Neural progenitor cell (in vitro differentiated cells): ENCODE measurements around the gene CNTD1. TPM values are rescaled to one million over a fixed set of nuclear protein-coding genes. Genes with fewer than 3 reads are reported as not detected.

ENCODE experiments used
- DNase-seq: peaks from one replicate; pipeline ENCODE4 v3.0.0-alpha.2; 2016; ENCODE audit warnings: low spot score
- H2AFZ ChIP-seq: fragments of 200-600 bp; sonication (generic); replicated peaks from 2 replicates; pipeline ENCODE4 v1.6.1; 2016; ENCODE audit warnings: antibody characterized with exemption
- H3F3A ChIP-seq: fragments of 200-600 bp; sonication (generic); 2 replicates; pipeline ENCODE4 v1.6.1; 2016; ENCODE audit warnings: antibody characterized with exemption, low read depth
- H3K27ac ChIP-seq: fragments of 200-600 bp; sonication (generic); 2 replicates; pipeline ENCODE4 v1.5.1; 2016; ENCODE audit warnings: mild to moderate bottlenecking
- H3K27me3 ChIP-seq: fragments of 200-600 bp; sonication (generic); 2 replicates; pipeline ENCODE4 v1.6.1; 2016; ENCODE audit warnings: mild to moderate bottlenecking, moderate library complexity
- H3K36me3 ChIP-seq: fragments of 200-600 bp; sonication (generic); 2 replicates; pipeline ENCODE4 v1.5.1; 2016
- H3K4me1 ChIP-seq: fragments of 200-600 bp; sonication (generic); 2 replicates; pipeline ENCODE4 v1.6.1; 2016; ENCODE audit warnings: mixed run types
- H3K4me2 ChIP-seq: fragments of 200-600 bp; sonication (generic); 2 replicates; pipeline ENCODE4 v1.6.1; 2016
- H3K4me3 ChIP-seq: fragments of 200-600 bp; sonication (generic); 2 replicates; pipeline ENCODE4 v1.5.1; 2016
- H3K79me2 ChIP-seq: fragments of 200-600 bp; sonication (generic); 2 replicates; pipeline ENCODE4 v1.6.1; 2016; ENCODE audit warnings: low read depth
- H3K9ac ChIP-seq: fragments of 200-600 bp; sonication (generic); 2 replicates; pipeline ENCODE4 v1.6.1; 2016
- H3K9me3 ChIP-seq: fragments of 200-600 bp; sonication (generic); 2 replicates; pipeline ENCODE4 v1.5.1; 2016; ENCODE audit warnings: low read depth
- H4K20me1 ChIP-seq: fragments of 200-600 bp; sonication (generic); 2 replicates; pipeline ENCODE4 v1.6.1; 2016; ENCODE audit warnings: low read depth
- H3K27ac Mint-ChIP-seq: 3 replicates; pipeline ENCODE4 v1.8.0; 2021; ENCODE audit warnings: mixed read lengths
- H3K27me3 Mint-ChIP-seq: 2 replicates; pipeline ENCODE4 v1.8.0; 2022; ENCODE audit warnings: low read depth, mild to moderate bottlenecking, inconsistent platforms, moderate library complexity, mixed read lengths; ENCODE audit not compliant: insufficient read depth
- H3K36me3 Mint-ChIP-seq: 3 replicates; pipeline ENCODE4 v1.8.0; 2021; ENCODE audit warnings: mixed read lengths
- H3K4me1 Mint-ChIP-seq: 3 replicates; pipeline ENCODE4 v1.8.0; 2021; ENCODE audit warnings: mixed read lengths
- H3K4me3 Mint-ChIP-seq: 3 replicates; pipeline ENCODE4 v1.8.0; 2021; ENCODE audit warnings: mild to moderate bottlenecking, moderate library complexity, mixed read lengths
- H3K9me3 Mint-ChIP-seq: 3 replicates; pipeline ENCODE4 v1.8.0; 2020; ENCODE audit warnings: mixed read lengths
- CTCF ChIP-seq: fragments of 200-600 bp; sonication (generic); IDR thresholded peaks from 2 replicates; pipeline ENCODE4 v1.5.1; 2017; ENCODE audit warnings: antibody characterized with exemption, mild to moderate bottlenecking
- EZH2 ChIP-seq: fragments of 200-600 bp; sonication (generic); IDR thresholded peaks from 2 replicates; pipeline ENCODE4 v1.6.1; 2017; ENCODE audit warnings: antibody characterized with exemption, mild to moderate bottlenecking, moderate library complexity
- EZH2phosphoT487 ChIP-seq: fragments of 200-600 bp; sonication (generic); IDR thresholded peaks from 2 replicates; pipeline ENCODE4 v1.6.1; 2017; ENCODE audit warnings: antibody characterized with exemption
- total RNA-seq: library from RNA; depleted of rRNA; stranded (reverse); fragments of >200 nt; gene quantifications from 2 replicates; pipeline ENCODE4 v1.2.3, GENCODE V29; 2015; ENCODE audit warnings: low replicate concordance

The CNTD1 gene
- total RNA-seq, 1 donor from 2014 or later, result not detected

- Histone ChIP-seq H3K4me1 (no peaks in the 10 kb centered on the region), H3K27me3 (peaks cover 45% of the 10 kb centered on the region), H2AFZ (peak overlapping the region; percentile 48), H3K79me2 (no peaks in the 10 kb centered on the region), H3F3A (peaks cover 22% of the 10 kb centered on the region), H4K20me1 (peaks cover 18% of the 10 kb centered on the region), H3K4me3 (peak overlapping the region; percentile 68), H3K9me3 (no peaks in the 10 kb centered on the region), H3K27ac (no peak overlapping the region), H3K36me3 (no peaks in the 10 kb centered on the region), H3K9ac (no peak overlapping the region), H3K4me2 (peak overlapping the region; percentile 97)
- peak; percentile 29 for DNase-seq
- peak overlapping the region; percentile 80 for H3K4me3 Mint-ChIP-seq
- H3K36me3 Mint-ChIP-seq, result peaks cover 8% of the 10 kb centered on the region
- no peak overlapping the region for H3K27ac Mint-ChIP-seq
- H3K27me3 Mint-ChIP-seq, result peaks cover 22% of the 10 kb centered on the region
- TF ChIP-seq CTCF (no peak), EZH2phosphoT487 (peak; percentile 73), EZH2 (peak; percentile 78)
- H3K4me1 Mint-ChIP-seq, result peaks cover 12% of the 10 kb centered on the region
- H3K9me3 Mint-ChIP-seq, result no peaks in the 10 kb centered on the region
These were observed 17.6 kb upstream of the CNTD1 start for GRCh38 chr17:42780851-42781638.

GRCh38 chr17:42781639-42782165 is 17.0 kb upstream of the CNTD1 start:
- Histone ChIP-seq H3K36me3 (no peaks in the 10 kb centered on the region), H4K20me1 (peaks cover 18% of the 10 kb centered on the region), H3K4me3 (no peak overlapping the region), H3K27ac (no peak overlapping the region), H3K27me3 (peaks cover 46% of the 10 kb centered on the region), H3K9ac (no peak overlapping the region), H3K4me1 (no peaks in the 10 kb centered on the region), H3K79me2 (no peaks in the 10 kb centered on the region), H3K4me2 (no peak overlapping the region), H3F3A (peaks cover 22% of the 10 kb centered on the region), H3K9me3 (no peaks in the 10 kb centered on the region), H2AFZ (no peak overlapping the region)
- Mint-ChIP-seq H3K4me3 (peak overlapping the region; percentile 80), H3K4me1 (peaks cover 12% of the 10 kb centered on the region), H3K9me3 (no peaks in the 10 kb centered on the region), H3K36me3 (peaks cover 7% of the 10 kb centered on the region), H3K27me3 (peaks cover 22% of the 10 kb centered on the region), H3K27ac (no peak overlapping the region)
- DNase-seq, result no peak
- TF ChIP-seq EZH2, result no peak
- no peak for TF ChIP-seq EZH2phosphoT487
- no peak for TF ChIP-seq CTCF

- Histone ChIP-seq H4K20me1 (peaks cover 18% of the 10 kb centered on the region), H3K9ac (no peak overlapping the region), H3K27ac (no peak overlapping the region), H3F3A (peaks cover 22% of the 10 kb centered on the region), H3K4me2 (no peak overlapping the region), H3K4me3 (no peak overlapping the region), H2AFZ (no peak overlapping the region), H3K9me3 (no peaks in the 10 kb centered on the region), H3K27me3 (peaks cover 46% of the 10 kb centered on the region), H3K4me1 (no peaks in the 10 kb centered on the region), H3K79me2 (no peaks in the 10 kb centered on the region), H3K36me3 (no peaks in the 10 kb centered on the region)
- no peak for DNase-seq
- Mint-ChIP-seq H3K27ac (no peak overlapping the region), H3K4me1 (peaks cover 12% of the 10 kb centered on the region), H3K27me3 (peaks cover 22% of the 10 kb centered on the region), H3K36me3 (peaks cover 7% of the 10 kb centered on the region), H3K9me3 (no peaks in the 10 kb centered on the region), H3K4me3 (no peak overlapping the region)
- TF ChIP-seq EZH2phosphoT487, result no peak
- no peak for TF ChIP-seq CTCF
- TF ChIP-seq EZH2, result no peak
These were observed 16.2 kb upstream of the CNTD1 start for GRCh38 chr17:42782166-42783061.
